Activated T-cell treated with anti-CD3 and anti-CD28 coated beads, Interleukin-2, amount 50 U/mL, for 4 hours (primary cell): ENCODE measurements around the gene DPH5. TPM values are rescaled to one million over a fixed set of nuclear protein-coding genes. Genes with fewer than 3 reads are reported as not detected.
"Not testable (repeated sequence)": the region's sequence is repeated elsewhere in the genome, so short reads cannot be mapped to it uniquely, and the experiment has no call there.

Source experiments
- ATAC-seq, 2 donors: fragments of 200-7000 bp; cut with Tn5 transposase; one replicate each; pipeline ENCODE4 v1.10.0; 2021
- DNase-seq: peaks from one replicate; pipeline ENCODE4 v3.0.0-alpha.2; 2020
- H3K27me3 Mint-ChIP-seq: one replicate; pipeline ENCODE4 v1.8.0; 2021; ENCODE audit warnings: low read depth, mixed read lengths
- H3K36me3 Mint-ChIP-seq: one replicate; pipeline ENCODE4 v1.8.0; 2022; ENCODE audit warnings: mixed read lengths; ENCODE audit not compliant: insufficient read depth
- H3K4me1 Mint-ChIP-seq: one replicate; pipeline ENCODE4 v1.8.0; 2021; ENCODE audit warnings: low read depth, mixed read lengths
- H3K4me3 Mint-ChIP-seq: one replicate; pipeline ENCODE4 v1.8.0; 2021; ENCODE audit warnings: mild to moderate bottlenecking, moderate library complexity, mixed read lengths
- H3K9me3 Mint-ChIP-seq: one replicate; pipeline ENCODE4 v1.8.0; 2021; ENCODE audit warnings: mixed read lengths
- total RNA-seq, 3 donors: library from RNA; stranded (reverse); gene quantifications; one replicate each; pipeline ENCODE4 v1.2.1, GENCODE V29; 2021

The DPH5 gene, protein sequence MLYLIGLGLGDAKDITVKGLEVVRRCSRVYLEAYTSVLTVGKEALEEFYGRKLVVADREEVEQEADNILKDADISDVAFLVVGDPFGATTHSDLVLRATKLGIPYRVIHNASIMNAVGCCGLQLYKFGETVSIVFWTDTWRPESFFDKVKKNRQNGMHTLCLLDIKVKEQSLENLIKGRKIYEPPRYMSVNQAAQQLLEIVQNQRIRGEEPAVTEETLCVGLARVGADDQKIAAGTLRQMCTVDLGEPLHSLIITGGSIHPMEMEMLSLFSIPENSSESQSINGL
- 10 to 100 TPM; 57.7 to 73.7 (median 72.4) TPM for total RNA-seq

DNA sequence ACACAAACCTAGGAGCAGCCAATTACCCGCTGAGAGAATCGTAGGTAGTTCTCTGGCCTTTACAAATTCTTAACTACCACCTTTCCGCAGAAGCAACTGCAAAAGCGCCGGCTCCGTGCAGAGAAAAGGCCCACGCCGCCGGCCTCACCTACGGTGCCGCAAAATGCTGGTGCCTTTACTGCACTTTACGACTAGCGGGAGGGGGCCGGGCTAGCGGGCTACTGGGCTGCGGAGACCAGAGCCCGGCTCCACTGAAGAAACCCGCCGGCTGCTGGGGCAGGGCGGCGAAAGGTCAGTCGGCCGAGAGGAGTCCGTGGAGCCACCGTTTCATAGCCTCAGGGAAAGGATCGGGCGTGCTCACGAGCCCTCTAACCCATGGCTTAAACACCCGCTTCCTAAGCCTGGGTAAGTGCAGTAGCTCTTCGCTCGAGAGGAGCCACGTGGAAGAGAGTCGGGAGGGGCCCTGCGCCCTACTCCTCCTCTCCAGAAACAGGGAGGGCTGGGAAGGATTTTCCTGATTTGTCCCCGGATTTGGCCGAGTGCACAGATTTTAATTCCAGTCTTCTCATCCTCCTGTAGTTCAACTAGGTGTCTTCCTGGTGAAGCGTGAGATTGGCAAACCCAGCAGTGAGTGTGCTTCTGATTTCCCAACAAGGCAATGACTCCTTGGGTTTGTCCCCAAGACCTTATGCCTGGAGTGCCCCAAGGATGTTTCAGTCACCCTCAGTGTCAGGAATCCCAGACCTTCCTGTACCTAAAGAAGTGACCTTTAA lies at the start of gene DPH5:
DPH5 (minus strand) TSS at position 128 of the 773 bp plus-strand sequence. CDS start 341 bp downstream, outside the sequence.
- no peaks in the 10 kb centered on the region for H3K9me3 Mint-ChIP-seq
- peak within 1 kb of the TSS; percentile 100 for H3K4me3 Mint-ChIP-seq
- DNase-seq (peak; percentile 86), ATAC-seq (peak; percentile 96 to 98)
- no peaks in the 10 kb centered on the region for H3K27me3 Mint-ChIP-seq
- H3K4me1 Mint-ChIP-seq: peaks cover 65% of the 10 kb centered on the region
- peaks cover 25% of the 10 kb centered on the region for H3K36me3 Mint-ChIP-seq

DNA sequence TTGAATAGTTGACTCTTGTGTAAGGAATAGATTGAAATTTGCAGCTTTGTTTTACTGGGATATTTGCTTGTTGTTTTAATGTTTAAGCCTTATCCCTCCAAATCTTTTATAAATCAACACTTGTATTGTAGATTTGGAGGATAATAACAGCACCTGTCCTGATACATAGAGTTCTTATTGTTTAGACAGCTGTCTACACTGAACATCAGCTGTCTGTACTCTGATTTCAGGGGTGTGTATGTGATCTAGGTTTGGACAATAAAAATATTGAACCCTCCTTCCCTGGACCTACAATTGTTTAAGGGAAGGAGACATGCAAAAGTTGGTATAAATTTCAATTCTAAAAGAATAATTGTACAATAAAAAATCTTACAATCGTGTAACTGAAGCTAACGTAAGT lies 48.3 kb upstream of the DPH5 start:
- ATAC-seq: no peak
- Mint-ChIP-seq H3K4me1 (peaks cover 13% of the 10 kb centered on the region), H3K27me3 (no peaks in the 10 kb centered on the region), H3K9me3 (peaks cover 1% of the 10 kb centered on the region), H3K36me3 (peaks cover 26% of the 10 kb centered on the region), H3K4me3 (no peak overlapping the region)
- DNase-seq: no peak

DNA sequence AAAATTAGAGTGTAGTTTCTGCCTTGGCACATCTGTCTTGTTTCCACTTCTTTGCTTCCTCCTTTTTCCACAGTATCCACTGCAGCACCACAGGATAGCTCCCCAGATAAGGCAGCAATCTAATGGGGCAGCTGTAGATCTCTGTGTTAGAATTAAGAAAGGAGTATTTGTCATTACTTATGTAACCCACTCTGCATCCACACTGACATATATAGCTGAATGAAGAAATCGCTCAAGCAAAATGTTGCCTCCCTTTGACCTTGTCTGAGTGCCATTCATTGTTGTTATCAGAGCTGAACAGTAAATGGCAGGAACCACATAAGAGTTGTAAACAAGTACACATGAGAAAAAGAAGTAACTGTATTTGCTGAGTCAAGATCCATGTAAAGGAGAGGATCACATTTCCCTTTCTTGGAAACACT lies 45.9 kb upstream of the DPH5 start:
- no peak for DNase-seq
- no peaks in the 10 kb centered on the region for H3K27me3 Mint-ChIP-seq
- peaks cover 14% of the 10 kb centered on the region for H3K36me3 Mint-ChIP-seq
- no peak overlapping the region for H3K4me3 Mint-ChIP-seq
- peaks cover 29% of the 10 kb centered on the region for H3K4me1 Mint-ChIP-seq
- no peaks in the 10 kb centered on the region for H3K9me3 Mint-ChIP-seq
- ATAC-seq: no peak

DNA sequence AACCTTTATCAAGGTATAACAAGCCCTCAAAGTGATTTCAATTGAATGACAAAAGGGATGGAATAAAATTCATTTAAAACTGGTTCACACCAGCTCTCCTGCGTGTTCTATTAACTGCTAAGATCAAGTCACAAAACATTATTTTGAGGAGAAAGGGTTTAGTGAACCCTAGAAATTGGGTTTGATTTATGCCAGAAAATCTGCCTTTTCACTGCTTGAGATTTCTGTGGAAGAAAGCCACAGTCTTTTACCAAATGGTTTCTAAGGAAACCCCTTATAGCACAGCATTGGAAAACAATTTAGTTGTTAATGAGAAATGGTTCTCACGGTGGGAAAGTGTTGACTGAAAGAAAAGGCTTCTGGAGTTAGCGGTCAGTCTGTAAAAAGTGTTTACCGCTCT lies 43.6 kb upstream of the DPH5 start:
- Mint-ChIP-seq H3K4me1 (peaks cover 46% of the 10 kb centered on the region), H3K36me3 (peaks cover 7% of the 10 kb centered on the region)
- no peak for ATAC-seq

DNA sequence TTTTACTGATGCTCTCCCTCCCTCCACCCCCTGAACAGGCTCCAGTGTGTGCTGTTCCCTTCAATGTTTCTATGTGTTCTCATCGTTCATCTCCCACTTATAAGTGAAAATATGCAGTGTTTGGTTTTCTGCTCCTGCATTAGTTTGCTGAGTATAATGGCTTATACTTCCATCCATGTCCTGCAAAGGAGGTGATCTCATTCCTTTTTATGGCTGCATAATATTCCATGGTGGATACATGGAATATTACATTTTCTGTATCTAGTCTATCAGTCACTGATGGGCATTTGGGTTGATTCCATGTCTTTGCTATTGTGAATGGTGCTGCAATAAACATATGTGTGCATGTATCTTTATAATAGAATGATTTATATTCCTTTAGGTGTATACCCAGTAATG lies 41.4 kb upstream of the DPH5 start:
- H3K36me3 Mint-ChIP-seq, DNase-seq, H3K9me3 Mint-ChIP-seq, H3K4me3 Mint-ChIP-seq, H3K27me3 Mint-ChIP-seq, ATAC-seq: not testable (repeated sequence)
- H3K4me1 Mint-ChIP-seq: peaks cover 50% of the 10 kb centered on the region

More for the DNA sequence above, 43.6 kb upstream of the DPH5 start:
- H3K9me3 Mint-ChIP-seq: no peaks in the 10 kb centered on the region
- no peaks in the 10 kb centered on the region for H3K27me3 Mint-ChIP-seq
- no peak for DNase-seq
- H3K4me3 Mint-ChIP-seq: no peak overlapping the region

DNA sequence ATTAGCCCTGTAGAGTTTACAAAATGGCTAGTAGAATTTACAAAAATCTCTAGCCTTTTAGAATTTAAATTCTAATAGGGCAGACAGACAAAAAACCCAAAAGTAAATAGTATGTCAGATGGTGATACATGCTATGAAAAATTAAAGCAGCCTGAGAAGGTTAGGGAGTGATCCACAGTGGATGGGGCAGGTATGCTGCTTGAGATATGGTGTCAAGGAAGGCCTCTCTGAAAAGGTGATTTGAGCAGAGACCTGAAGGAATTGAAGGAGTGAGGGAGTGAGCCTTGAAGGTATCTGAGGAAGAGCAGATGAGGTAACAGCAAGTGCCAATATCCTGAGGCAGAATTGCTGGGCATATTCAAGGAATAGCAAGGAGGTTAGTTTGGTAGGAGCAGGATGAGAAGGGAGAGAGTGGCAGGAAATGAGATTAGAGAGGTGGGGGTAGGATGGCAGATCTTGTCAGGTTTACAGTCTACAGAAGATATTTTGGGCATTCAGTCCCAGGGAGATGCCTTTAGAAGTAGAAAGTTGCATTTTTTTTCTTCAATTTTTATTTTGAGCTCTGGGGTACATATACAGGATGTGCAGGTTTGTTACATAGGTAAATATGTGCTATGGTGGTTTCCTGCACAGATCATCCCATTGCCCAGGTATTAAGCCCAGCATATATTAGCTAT lies 40.8 kb upstream of the DPH5 start:
- Mint-ChIP-seq H3K9me3 (no peaks in the 10 kb centered on the region), H3K36me3 (peaks cover 5% of the 10 kb centered on the region), H3K27me3 (no peaks in the 10 kb centered on the region), H3K4me1 (peaks cover 47% of the 10 kb centered on the region), H3K4me3 (no peak overlapping the region)
- ATAC-seq (no peak), DNase-seq (no peak)

DNA sequence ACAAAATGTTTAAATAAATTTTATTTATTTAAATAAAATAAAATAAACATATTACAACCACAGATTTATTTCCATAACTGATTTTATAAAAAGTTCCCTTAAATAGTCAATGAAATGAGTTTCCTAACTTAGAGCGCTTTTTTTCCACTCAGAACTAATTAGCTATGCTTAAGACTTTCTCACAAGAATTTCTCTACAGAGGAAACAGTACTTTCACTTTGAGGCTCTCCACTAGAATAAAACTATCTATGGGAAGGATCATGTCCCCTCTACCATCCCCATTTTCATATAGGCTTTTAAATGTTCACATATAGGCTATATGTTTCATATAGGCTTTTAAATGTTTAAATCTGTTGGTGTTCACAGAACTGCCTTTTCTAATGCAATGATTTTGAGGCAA lies 40.0 kb upstream of the DPH5 start:
- H3K36me3 Mint-ChIP-seq: peaks cover 5% of the 10 kb centered on the region

DNA sequence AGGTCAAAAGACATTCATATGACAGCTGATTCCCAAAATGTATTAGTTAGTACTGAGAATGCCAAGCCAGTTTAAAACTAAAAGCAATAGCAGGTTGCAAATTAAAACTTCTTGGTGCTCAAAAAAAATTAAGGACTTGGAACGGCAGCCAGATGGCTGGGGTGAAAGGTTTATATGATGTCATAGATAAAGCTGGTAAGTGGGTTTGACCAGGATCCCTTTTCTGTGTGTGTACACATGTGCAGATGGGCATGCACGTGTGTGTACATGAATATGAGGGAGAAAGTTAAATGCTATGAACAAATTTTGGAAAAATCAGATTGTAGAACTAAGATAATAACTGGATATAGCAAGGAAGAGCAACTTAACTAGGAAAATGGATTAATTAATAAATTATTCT lies 39.1 kb upstream of the DPH5 start:
- H3K4me3 Mint-ChIP-seq: no peak overlapping the region
- H3K36me3 Mint-ChIP-seq: peaks cover 7% of the 10 kb centered on the region
- no peak for DNase-seq
- peaks cover 43% of the 10 kb centered on the region for H3K4me1 Mint-ChIP-seq
- H3K27me3 Mint-ChIP-seq: no peaks in the 10 kb centered on the region
- H3K9me3 Mint-ChIP-seq: no peaks in the 10 kb centered on the region
- ATAC-seq: no peak

More for the DNA sequence above, 40.0 kb upstream of the DPH5 start:
- ATAC-seq: no peak
- peak overlapping the region; percentile 33 for H3K4me3 Mint-ChIP-seq
- no peaks in the 10 kb centered on the region for H3K9me3 Mint-ChIP-seq
- DNase-seq: no peak
- no peaks in the 10 kb centered on the region for H3K27me3 Mint-ChIP-seq
- peaks cover 47% of the 10 kb centered on the region for H3K4me1 Mint-ChIP-seq

DNA sequence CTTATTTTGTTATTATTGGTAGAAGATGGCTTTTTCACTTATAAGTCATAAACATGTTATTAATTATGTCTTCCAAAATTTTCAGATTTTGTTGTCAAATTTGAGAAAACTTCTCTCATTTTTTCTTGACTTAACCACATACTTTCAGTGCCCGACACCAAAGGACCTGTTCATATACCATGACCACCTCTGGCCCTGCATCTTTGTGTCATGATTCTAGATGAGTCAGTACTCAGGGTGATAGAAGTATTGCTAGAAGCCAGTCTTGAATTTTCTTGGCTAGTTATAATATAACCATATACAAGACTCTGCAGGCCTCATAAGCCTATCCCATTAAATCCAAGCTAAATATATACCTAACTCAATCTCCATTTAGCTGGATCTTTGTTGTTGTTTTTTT lies 35.4 kb upstream of the DPH5 start:
- Mint-ChIP-seq H3K4me3 (no peak overlapping the region), H3K4me1 (peaks cover 23% of the 10 kb centered on the region), H3K9me3 (peaks cover 6% of the 10 kb centered on the region), H3K27me3 (no peaks in the 10 kb centered on the region), H3K36me3 (peaks cover 13% of the 10 kb centered on the region)
- ATAC-seq: no peak
- DNase-seq: no peak

DNA sequence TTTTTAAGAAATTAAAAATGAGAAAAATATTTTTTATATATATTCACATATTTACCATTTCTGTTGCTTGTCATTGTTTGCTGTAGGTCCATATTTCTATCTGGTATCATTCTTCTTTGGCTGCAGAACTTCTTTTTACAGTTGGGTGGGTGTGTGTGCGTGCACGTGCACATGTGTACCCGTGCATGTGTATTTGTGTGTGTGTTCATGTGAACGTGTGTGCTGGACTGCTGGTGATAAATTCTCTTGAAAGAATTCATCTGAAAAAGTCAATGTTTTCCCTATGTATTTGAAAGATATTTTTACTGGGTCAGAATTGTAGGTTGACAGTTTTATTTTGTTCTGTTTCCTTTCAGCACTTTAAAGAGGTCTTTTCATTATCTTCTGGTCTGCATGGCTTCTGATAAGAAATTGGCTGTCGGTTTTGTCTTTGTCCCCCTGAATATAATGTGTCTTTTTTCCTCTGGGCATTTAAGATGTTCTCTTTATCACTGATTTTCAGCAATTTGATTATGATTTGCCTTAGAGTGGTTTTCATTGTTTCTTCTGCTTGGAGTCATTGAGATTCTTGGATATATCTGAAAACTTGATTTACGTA lies 34.5 kb upstream of the DPH5 start:
- Mint-ChIP-seq H3K4me1 (peaks cover 22% of the 10 kb centered on the region), H3K27me3 (no peaks in the 10 kb centered on the region), H3K4me3 (no peak overlapping the region), H3K9me3 (peaks cover 6% of the 10 kb centered on the region), H3K36me3 (peaks cover 13% of the 10 kb centered on the region)
- DNase-seq: no peak
- no peak for ATAC-seq

DNA sequence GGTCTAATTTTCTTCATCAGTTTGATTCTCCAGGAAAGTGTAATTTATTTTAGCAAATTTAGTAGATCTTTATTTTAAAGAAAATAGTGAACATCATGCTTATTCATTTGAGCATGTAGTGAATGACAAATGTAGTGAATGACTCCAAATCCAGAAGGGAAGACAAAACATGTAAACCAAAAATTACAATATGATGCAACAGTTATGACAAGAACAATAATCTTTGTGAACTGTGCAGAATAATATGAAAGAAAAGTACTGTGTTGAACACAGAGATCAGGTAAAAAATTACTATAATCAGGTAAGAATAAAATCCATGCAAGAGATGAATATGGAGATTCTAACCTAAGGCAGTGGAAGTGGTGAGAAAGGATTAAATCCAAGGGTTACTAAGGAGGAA lies 30.0 kb upstream of the DPH5 start:
- H3K36me3 Mint-ChIP-seq: peaks cover 14% of the 10 kb centered on the region
- no peak overlapping the region for H3K4me3 Mint-ChIP-seq
- peaks cover 6% of the 10 kb centered on the region for H3K9me3 Mint-ChIP-seq
- no peak for ATAC-seq
- H3K27me3 Mint-ChIP-seq: no peaks in the 10 kb centered on the region
- DNase-seq: no peak
- H3K4me1 Mint-ChIP-seq: peaks cover 20% of the 10 kb centered on the region

DNA sequence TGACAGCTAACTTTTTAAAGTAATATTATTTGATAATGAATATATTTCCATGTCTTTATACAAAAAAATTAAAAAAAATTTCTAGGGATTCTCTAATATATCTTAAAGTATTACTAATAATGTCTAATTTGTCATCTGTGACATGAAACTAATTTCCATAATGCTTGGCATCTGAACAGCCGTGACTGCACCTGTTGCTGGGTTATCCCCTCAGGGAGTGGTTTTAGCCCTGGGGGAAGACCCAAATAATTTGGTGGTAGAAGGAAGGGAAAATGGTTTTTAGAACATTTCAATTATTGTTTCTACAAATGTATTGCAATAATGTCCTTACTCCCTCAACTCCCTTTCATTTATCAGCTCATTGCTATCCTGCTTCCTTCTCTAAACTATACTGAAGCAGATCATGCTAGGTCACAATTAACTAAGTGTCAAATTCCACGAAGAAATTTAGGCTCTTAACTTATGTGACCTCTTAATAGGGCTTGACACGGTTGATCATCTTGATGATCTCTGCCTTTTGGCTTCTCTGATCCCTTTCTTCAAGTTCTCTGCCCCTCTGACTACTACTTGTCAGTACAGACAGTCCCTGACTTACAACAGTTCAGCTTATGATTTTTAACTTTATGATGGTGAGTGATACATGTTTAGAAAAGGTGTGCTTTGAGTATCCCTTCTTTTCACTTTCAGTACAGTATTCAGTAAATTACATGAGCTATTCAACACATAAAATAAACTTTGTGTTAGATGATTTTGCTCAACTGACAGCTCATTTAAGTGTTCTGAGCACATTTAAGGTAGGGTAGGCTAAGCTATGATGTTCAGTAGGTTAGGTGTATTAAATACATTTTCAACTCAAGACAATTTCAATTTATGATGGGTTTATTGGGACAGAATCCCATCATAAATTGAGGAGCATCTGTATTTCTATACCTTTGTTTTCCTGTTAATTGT lies 26.4 kb upstream of the DPH5 start:
- DNase-seq (no peak), ATAC-seq (peak; percentile 80)
- peaks cover 26% of the 10 kb centered on the region for H3K4me1 Mint-ChIP-seq
- no peak overlapping the region for H3K4me3 Mint-ChIP-seq
- peaks cover 9% of the 10 kb centered on the region for H3K36me3 Mint-ChIP-seq
- H3K9me3 Mint-ChIP-seq: no peaks in the 10 kb centered on the region
- no peaks in the 10 kb centered on the region for H3K27me3 Mint-ChIP-seq

DNA sequence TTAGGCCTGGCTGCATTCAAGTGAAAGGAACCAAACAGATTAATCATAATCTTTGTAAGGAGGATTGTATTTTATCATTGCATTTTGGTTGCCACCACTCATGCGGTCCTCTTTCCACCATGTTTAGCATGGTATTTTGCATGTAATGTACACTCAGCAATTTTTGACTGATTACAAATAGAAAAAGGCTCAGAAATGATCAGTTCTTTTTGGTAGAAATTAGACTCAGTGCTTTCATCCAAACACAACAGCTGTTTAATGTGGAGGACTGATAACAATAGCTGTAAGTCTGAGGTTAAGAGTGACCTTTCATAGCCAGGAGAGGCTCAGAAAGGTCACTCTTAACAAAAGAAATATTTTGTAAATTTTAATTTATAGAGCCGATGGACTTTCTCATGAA lies 25.3 kb upstream of the DPH5 start:
- H3K4me3 Mint-ChIP-seq: no peak overlapping the region
- no peak for DNase-seq
- H3K4me1 Mint-ChIP-seq: peaks cover 25% of the 10 kb centered on the region
- no peaks in the 10 kb centered on the region for H3K27me3 Mint-ChIP-seq
- peaks cover 14% of the 10 kb centered on the region for H3K36me3 Mint-ChIP-seq
- ATAC-seq: no peak
- H3K9me3 Mint-ChIP-seq: no peaks in the 10 kb centered on the region
